NCI-H526 (cell line): Measurements from ENCODE around the gene NEK6.

Experiments
- DNase-seq, 2 experiments: peaks; one replicate each; lab custom pipeline; 2025; lab: John Stamatoyannopoulos, UW

NEK6 gene

GRCh38 chr9:124342776-124343485 lies 85.2 kb downstream of the NEK6 start:
- DNase-seq, result peak in 1 of 2 experiments; percentile 10

GRCh38 chr9:124343533-124344290 lies 86.0 kb downstream of the NEK6 start:
- DNase-seq, result no peak

GRCh38 chr9:124344291-124345050 lies 86.7 kb downstream of the NEK6 start:
- DNase-seq, result no peak

GRCh38 chr9:124345063-124345462 lies 87.3 kb downstream of the NEK6 start:
- DNase-seq, result no peak

- no peak for DNase-seq
Measured at GRCh38 chr9:124345751-124346281, 88.1 kb downstream of the NEK6 start.

GRCh38 chr9:124346347-124347163 lies 88.8 kb downstream of the NEK6 start:
- DNase-seq, result no peak

GRCh38 chr9:124347206-124347967 lies 89.6 kb downstream of the NEK6 start:
- DNase-seq, result no peak

- DNase-seq, result no peak
Measured at GRCh38 chr9:124347968-124348358, 90.2 kb downstream of the NEK6 start.

- DNase-seq, result no peak
Measured at GRCh38 chr9:124348363-124348762, 90.6 kb downstream of the NEK6 start.

- DNase-seq, result no peak
Measured at GRCh38 chr9:124348831-124349230, 91.1 kb downstream of the NEK6 start.

- DNase-seq, result no peak
Measured at GRCh38 chr9:124349267-124349666, 91.5 kb downstream of the NEK6 start.

GRCh38 chr9:124349675-124350493 lies 92.1 kb downstream of the NEK6 start:
- no peak for DNase-seq

GRCh38 chr9:124350494-124351263 lies 92.9 kb downstream of the NEK6 start:
- no peak for DNase-seq

GRCh38 chr9:124351672-124352468 lies 94.1 kb downstream of the NEK6 start:
- DNase-seq, result no peak

- DNase-seq, result no peak
Measured at GRCh38 chr9:124352616-124353015, 94.9 kb downstream of the NEK6 start.

- no peak for DNase-seq
Measured at GRCh38 chr9:124353166-124353768, 95.5 kb downstream of the NEK6 start.

GRCh38 chr9:124353811-124354274 lies 96.1 kb downstream of the NEK6 start:
- DNase-seq, result no peak
